Hepatocyte (in vitro differentiated cells): ENCODE data around the gene LRRC36. TPM values are rescaled to one million over a fixed set of nuclear protein-coding genes. Genes with fewer than 3 reads are reported as not detected.

ENCODE experiments used
- DNase-seq: peaks from one replicate; pipeline ENCODE4 v3.0.0-alpha.2; 2016; ENCODE audit warnings: low spot score
- H2AFZ ChIP-seq: fragments of 200-600 bp; sonication (generic); 2 replicates; pipeline ENCODE4 v1.6.0; 2016; ENCODE audit warnings: antibody characterized with exemption, mild to moderate bottlenecking
- H3K27ac ChIP-seq: fragments of 200-600 bp; sonication (generic); 2 replicates; pipeline ENCODE4 v1.5.1; 2016; ENCODE audit warnings: mild to moderate bottlenecking
- H3K27me3 ChIP-seq: fragments of 200-600 bp; sonication (generic); 2 replicates; pipeline ENCODE4 v1.6.1; 2016
- H3K36me3 ChIP-seq: fragments of 200-600 bp; sonication (generic); replicated peaks from 2 replicates; pipeline ENCODE4 v1.5.1; 2016; ENCODE audit warnings: low read depth; ENCODE audit not compliant: insufficient read depth
- H3K4me1 ChIP-seq: fragments of 200-600 bp; sonication (generic); 2 replicates; pipeline ENCODE4 v1.5.1; 2016; ENCODE audit warnings: mild to moderate bottlenecking, moderate library complexity; ENCODE audit not compliant: insufficient read depth
- H3K4me2 ChIP-seq: fragments of 200-600 bp; sonication (generic); 2 replicates; pipeline ENCODE4 v1.6.0; 2016
- H3K4me3 ChIP-seq: fragments of 200-600 bp; sonication (generic); 2 replicates; pipeline ENCODE4 v1.5.1; 2016; ENCODE audit warnings: mild to moderate bottlenecking
- H3K79me2 ChIP-seq: fragments of 200-600 bp; sonication (generic); 2 replicates; pipeline ENCODE4 v1.6.0; 2017; ENCODE audit warnings: mild to moderate bottlenecking
- H3K9me2 ChIP-seq: fragments of 200-600 bp; sonication (generic); replicated peaks from 2 replicates; pipeline ENCODE4 v1.6.0; 2017; ENCODE audit warnings: mild to moderate bottlenecking; ENCODE audit not compliant: insufficient read depth
- H3K9me3 ChIP-seq: fragments of 200-600 bp; sonication (generic); 2 replicates; pipeline ENCODE4 v1.5.1; 2016; ENCODE audit warnings: low read depth, mild to moderate bottlenecking
- H4K20me1 ChIP-seq: fragments of 200-600 bp; sonication (generic); 2 replicates; pipeline ENCODE4 v1.6.0; 2016; ENCODE audit warnings: mild to moderate bottlenecking; ENCODE audit not compliant: insufficient read depth, poor library complexity, severe bottlenecking
- EZH2 ChIP-seq: fragments of 200-600 bp; sonication (generic); IDR thresholded peaks from 2 replicates; pipeline ENCODE4 v1.6.1; 2016; ENCODE audit warnings: antibody characterized with exemption, mild to moderate bottlenecking, borderline replicate concordance
- EZH2phosphoT487 ChIP-seq: fragments of 200-600 bp; sonication (generic); IDR thresholded peaks from one replicate; pipeline ENCODE4 v1.6.1; 2018; ENCODE audit warnings: antibody characterized with exemption, mild to moderate bottlenecking, low read depth, moderate library complexity; ENCODE audit not compliant: unreplicated experiment, severe bottlenecking
- WGBS: methylation state at CpG from one replicate; pipeline ENCODE4 v1.1.6; 2016; ENCODE audit warnings: low lambda C conversion rate; ENCODE audit errors: missing lambda C conversion rate; 5-methylcytosine and 5-hydroxymethylcytosine counted together
- polyA plus RNA-seq: library from polyadenylated mRNA; unstranded; fragments of >200 nt; fragmentation: Nextera tagmentation; extraction: Ambion mirVana; gene quantifications from 2 replicates; pipeline ENCODE4 v1.2.1, GENCODE V29; 2016
- total RNA-seq: library from RNA; depleted of rRNA; stranded (reverse); fragments of >200 nt; gene quantifications from 2 replicates; pipeline ENCODE4 v1.2.3, GENCODE V29; 2014
- TF ChIP-seq, protein P1 (sequence below): fragments of 200-600 bp; sonication (generic); IDR thresholded peaks from 2 replicates; pipeline ENCODE4 v1.5.1; 2016; ENCODE audit warnings: antibody characterized with exemption, mild to moderate bottlenecking; ENCODE audit not compliant: poor library complexity

The LRRC36 gene
- total and polyA plus RNA-seq, 2 experiments from 2014 or later = 0.23 to 0.69 TPM

GRCh38 chr16:67299269-67299668, 27.3 kb upstream of the LRRC36 start:
- DNase-seq = no peak
- H3K36me3 ChIP-seq = no peaks in the 10 kb centered on the region
- no peak for TF ChIP-seq EZH2phosphoT487
- TF ChIP-seq, protein P1, sequence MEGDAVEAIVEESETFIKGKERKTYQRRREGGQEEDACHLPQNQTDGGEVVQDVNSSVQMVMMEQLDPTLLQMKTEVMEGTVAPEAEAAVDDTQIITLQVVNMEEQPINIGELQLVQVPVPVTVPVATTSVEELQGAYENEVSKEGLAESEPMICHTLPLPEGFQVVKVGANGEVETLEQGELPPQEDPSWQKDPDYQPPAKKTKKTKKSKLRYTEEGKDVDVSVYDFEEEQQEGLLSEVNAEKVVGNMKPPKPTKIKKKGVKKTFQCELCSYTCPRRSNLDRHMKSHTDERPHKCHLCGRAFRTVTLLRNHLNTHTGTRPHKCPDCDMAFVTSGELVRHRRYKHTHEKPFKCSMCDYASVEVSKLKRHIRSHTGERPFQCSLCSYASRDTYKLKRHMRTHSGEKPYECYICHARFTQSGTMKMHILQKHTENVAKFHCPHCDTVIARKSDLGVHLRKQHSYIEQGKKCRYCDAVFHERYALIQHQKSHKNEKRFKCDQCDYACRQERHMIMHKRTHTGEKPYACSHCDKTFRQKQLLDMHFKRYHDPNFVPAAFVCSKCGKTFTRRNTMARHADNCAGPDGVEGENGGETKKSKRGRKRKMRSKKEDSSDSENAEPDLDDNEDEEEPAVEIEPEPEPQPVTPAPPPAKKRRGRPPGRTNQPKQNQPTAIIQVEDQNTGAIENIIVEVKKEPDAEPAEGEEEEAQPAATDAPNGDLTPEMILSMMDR = no peak
- TF ChIP-seq EZH2 = no peak
- WGBS = 94% methylated on average over 15 of the region's 15 CpGs
- no peaks in the 10 kb centered on the region for H3K9me3 ChIP-seq
- no peaks in the 10 kb centered on the region for H3K79me2 ChIP-seq
- H4K20me1 ChIP-seq = no peaks in the 10 kb centered on the region
- peaks cover 8% of the 10 kb centered on the region for H3K4me1 ChIP-seq
- H3K27ac ChIP-seq = no peak overlapping the region
- H2AFZ ChIP-seq = no peak overlapping the region
- H3K4me2 ChIP-seq = no peak overlapping the region
- H3K27me3 ChIP-seq = no peaks in the 10 kb centered on the region
- no peak overlapping the region for H3K4me3 ChIP-seq
- no peaks in the 10 kb centered on the region for H3K9me2 ChIP-seq

GRCh38 chr16:67301080-67301782, 25.4 kb upstream of the LRRC36 start:
- WGBS = 86% methylated on average over 9 of the region's 11 CpGs
- no peak for TF ChIP-seq EZH2phosphoT487
- TF ChIP-seq, protein P1 = no peak
- TF ChIP-seq EZH2 = no peak
- Histone ChIP-seq H3K9me3 (no peaks in the 10 kb centered on the region), H3K27me3 (no peaks in the 10 kb centered on the region), H3K4me1 (no peaks in the 10 kb centered on the region), H3K27ac (no peak overlapping the region), H3K4me3 (no peak overlapping the region), H4K20me1 (no peaks in the 10 kb centered on the region), H3K9me2 (no peaks in the 10 kb centered on the region), H3K79me2 (no peaks in the 10 kb centered on the region), H3K4me2 (no peak overlapping the region), H3K36me3 (no peaks in the 10 kb centered on the region), H2AFZ (no peak overlapping the region)
- DNase-seq = no peak

DNA sequence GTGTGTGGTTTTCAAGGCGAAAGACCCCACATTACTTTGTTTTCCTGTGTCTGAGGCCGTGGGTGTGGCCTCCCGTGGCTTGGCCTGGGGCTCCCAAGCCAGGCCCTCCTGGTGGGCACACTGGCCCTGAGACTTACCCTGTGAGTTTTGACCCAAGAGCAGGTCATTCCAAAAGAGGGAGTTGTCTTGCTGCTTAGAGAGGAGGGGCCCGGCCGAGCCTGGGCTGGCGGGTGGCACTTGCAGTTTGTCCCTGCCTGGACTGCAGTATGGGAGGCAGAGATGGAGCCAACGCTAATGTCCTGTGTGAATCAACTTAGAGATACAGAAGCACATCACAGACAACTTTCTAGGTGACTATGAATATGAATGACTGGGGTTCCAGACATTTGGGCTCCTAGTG, 24.5 kb upstream of the LRRC36 start:
- no peak for DNase-seq
- Histone ChIP-seq H3K36me3 (no peaks in the 10 kb centered on the region), H3K4me3 (no peak overlapping the region), H2AFZ (no peak overlapping the region), H3K27ac (no peak overlapping the region), H3K4me2 (no peak overlapping the region), H3K9me2 (no peaks in the 10 kb centered on the region), H3K79me2 (no peaks in the 10 kb centered on the region), H3K27me3 (no peaks in the 10 kb centered on the region), H3K9me3 (no peaks in the 10 kb centered on the region), H3K4me1 (no peaks in the 10 kb centered on the region), H4K20me1 (no peaks in the 10 kb centered on the region)
- TF ChIP-seq, protein P1 = no peak
- TF ChIP-seq EZH2phosphoT487 = no peak
- no peak for TF ChIP-seq EZH2
- 82% methylated on average over 7 of the region's 7 CpGs for WGBS

DNA sequence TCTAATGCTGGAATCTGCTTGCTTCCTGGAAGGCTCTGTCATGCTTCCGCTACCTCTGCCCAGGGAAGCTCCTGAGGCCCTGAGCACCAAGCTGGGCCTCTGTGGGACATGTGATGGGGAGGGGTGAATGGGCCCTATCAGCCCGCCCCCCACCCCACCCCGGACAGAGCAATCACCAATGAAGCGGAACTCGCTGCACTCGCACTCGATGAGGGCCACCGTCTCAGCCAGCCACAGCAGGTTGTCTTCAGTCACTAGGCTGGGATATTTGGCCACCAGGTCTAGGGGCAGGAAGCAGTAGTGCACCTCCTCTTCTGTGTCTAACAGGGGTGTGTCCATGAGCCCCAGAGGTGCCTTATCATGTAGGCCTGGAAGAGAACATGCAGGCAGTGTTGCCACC, 23.6 kb upstream of the LRRC36 start:
- no peaks in the 10 kb centered on the region for H3K36me3 ChIP-seq
- H3K9me3 ChIP-seq = no peaks in the 10 kb centered on the region
- DNase-seq = no peak
- no peaks in the 10 kb centered on the region for H3K4me1 ChIP-seq
- H3K9me2 ChIP-seq = no peaks in the 10 kb centered on the region
- 86% methylated on average over 8 of the region's 8 CpGs for WGBS
- no peak for TF ChIP-seq EZH2phosphoT487
- TF ChIP-seq, protein P1 = no peak
- no peaks in the 10 kb centered on the region for H4K20me1 ChIP-seq
- H3K4me3 ChIP-seq = no peak overlapping the region
- H3K4me2 ChIP-seq = no peak overlapping the region
- H3K79me2 ChIP-seq = no peaks in the 10 kb centered on the region
- no peaks in the 10 kb centered on the region for H3K27me3 ChIP-seq
- H3K27ac ChIP-seq = no peak overlapping the region
- H2AFZ ChIP-seq = no peak overlapping the region
